Gastrocnemius medialis (tissue), 4 donors: ENCODE data around the gene TECPR2.

Experiments used
- CTCF ChIP-seq, 5 experiments: fragments of 450-650 bp in 3 of 5; fragments of 200-600 bp in 2 of 5; sonication (generic) in 2 of 5; IDR thresholded peaks in 4 of 5; conservative IDR thresholded peaks in 1 of 5; 1 replicate in 4 of 5; 2 replicates in 1 of 5; pipeline ENCODE4 v1.5.1; 2016 to 2019; ENCODE audit warnings: antibody characterized with exemption in 5 of 5, mild to moderate bottlenecking in 3 of 5, moderate library complexity in 3 of 5
- POLR2A ChIP-seq, 2 donors: fragments of 450-650 bp; IDR thresholded peaks; one replicate each; pipeline ENCODE4 v1.6.1; 2017; ENCODE audit warnings: antibody characterized with exemption in 2 of 2, mild to moderate bottlenecking in 2 of 2, moderate library complexity in 2 of 2

GRCh38 chr14:102486513-102487203, 123.9 kb downstream of the TECPR2 start:
- TF ChIP-seq CTCF (IDR thresholded peaks at IDR 0.05 in 4 of 5, conservative IDR thresholded peaks at IDR 0.05 in 1 of 5) (no peak), POLR2A (IDR thresholded peaks at IDR 0.05) (no peak)
